NCI-H2107 treated with DMSO at 0.1 percent for 48 hours (cell line): ENCODE results near the gene MARK1.

Experiments used
- DNase-seq: peaks from one replicate; lab custom pipeline; 2025; ENCODE audit not compliant: unreplicated experiment; lab: John Stamatoyannopoulos, UW

The MARK1 gene

DNA sequence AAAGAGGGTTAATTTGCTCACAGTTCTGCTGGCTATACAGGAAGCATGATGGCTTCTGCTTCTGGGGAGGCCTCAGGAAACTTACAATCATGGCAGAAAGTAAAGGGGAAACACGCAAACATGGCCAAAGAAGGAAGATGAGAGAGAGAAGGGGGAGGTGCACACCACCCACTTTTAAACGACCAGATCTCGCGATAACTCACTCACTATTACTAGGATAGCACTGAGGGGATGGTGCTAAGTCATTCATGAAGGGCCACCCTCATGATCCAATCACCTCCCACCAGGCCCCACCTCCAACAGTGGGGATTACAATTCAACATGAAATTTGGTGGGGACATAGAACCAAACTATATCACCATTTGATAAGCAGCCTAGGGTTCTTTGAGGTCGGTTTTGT is 159.9 kb downstream of the MARK1 start:
- no peak for DNase-seq

DNA sequence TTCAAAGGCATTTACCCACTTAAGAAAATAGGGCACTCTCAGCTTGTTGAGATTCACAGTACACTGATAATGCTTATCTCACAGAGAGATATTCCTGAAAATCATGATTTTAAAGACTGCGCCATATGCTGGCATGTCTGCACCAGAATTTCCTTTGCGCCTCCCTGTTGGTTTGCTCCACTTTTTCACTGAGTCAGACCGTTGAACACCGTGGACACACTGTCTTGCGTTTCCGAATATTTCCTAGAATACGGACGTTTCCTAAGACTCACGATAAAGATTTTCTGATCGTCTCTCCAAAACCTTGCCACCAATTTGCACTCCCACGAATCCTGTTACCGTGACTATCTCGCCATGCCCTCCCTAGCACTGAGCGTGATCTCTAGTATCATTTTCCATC is 161.7 kb downstream of the MARK1 start:
- no peak for DNase-seq

- DNase-seq: peak; percentile 87
Measured at GRCh38 chr1:220690140-220691052, 162.5 kb downstream of the MARK1 start, which contains the start of gene C1orf115. Gene C1orf115, plus strand, starts transcription at chr1:220690363. Its CDS starts 40 bp downstream, at chr1:220690403.

DNA sequence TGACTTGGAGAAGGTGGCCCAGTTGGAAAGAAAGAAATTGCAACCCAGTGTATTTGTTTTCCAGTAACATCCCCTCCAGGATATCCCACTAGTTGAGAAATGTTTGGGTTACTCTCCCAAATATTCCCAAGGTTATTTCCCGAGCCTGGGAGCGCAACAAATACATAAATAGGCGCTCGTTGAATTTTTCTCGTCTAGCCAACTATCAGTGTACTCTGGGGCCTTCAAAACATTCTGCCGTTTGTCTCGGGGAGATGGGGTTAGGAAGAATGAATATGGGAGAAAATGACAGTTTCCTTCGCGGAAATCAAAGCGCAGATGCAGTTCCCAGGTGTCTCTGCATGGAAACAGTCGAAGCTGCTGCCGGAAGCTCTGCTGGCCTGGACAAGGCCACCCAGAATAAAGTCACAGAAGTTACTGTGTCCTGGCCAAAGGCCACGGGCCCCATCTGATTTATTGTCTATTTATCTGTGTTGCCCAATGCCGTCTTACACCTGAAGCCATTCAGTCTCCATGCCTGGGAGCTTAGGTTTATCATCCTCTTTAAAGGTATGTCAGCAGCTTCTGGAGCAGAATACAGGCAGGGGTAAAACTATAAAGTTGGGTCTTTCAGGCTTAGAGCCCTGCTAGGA is 163.2 kb downstream of the MARK1 start:
- DNase-seq: peak; percentile 16

GRCh38 chr1:220692436-220693228 is 164.7 kb downstream of the MARK1 start:
- no peak for DNase-seq

DNA sequence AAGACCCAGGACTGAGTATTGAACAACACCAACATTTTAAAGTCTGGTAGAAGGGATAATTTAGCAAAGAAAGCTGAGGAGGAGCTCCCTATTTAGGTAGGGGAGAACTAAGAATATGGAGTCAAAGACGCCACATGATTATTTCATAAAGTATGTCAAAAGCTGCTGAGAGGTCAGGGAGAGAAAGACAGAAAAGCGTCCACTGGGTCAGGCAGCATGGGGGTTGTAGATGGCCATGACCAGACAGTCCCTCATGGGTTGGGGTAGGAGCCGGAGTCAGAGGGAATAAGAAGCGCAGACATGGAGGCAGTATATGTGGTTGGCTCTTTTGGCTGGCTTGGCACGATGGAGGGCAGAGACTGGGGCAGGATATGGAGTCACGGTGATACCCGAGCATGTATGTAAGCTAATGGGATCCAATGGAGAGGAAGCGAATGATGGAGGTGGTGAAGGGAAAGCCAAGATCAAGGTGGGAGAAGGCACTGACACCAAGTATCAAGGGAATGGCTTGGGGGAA is 167.0 kb downstream of the MARK1 start:
- DNase-seq: no peak

DNA sequence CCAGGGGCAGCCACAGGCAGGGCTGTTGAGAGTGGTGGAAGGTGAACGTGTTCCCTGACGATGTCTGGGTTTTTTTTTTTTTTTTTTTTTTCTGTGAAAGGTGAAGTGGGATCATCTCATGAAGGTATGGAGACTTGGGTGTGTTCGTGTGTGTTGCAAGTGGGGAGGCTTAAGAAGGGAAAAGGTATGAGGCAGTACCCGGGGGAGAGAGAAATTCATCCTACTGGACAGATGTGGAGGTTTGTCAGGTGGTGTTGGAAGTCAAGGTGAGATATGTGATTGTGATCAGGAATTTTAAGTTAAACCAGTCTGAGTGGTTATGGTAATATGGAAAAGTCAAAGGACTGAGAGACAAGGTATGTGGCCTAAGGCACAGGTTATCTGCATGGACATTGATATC is 167.5 kb downstream of the MARK1 start:
- no peak for DNase-seq

DNA sequence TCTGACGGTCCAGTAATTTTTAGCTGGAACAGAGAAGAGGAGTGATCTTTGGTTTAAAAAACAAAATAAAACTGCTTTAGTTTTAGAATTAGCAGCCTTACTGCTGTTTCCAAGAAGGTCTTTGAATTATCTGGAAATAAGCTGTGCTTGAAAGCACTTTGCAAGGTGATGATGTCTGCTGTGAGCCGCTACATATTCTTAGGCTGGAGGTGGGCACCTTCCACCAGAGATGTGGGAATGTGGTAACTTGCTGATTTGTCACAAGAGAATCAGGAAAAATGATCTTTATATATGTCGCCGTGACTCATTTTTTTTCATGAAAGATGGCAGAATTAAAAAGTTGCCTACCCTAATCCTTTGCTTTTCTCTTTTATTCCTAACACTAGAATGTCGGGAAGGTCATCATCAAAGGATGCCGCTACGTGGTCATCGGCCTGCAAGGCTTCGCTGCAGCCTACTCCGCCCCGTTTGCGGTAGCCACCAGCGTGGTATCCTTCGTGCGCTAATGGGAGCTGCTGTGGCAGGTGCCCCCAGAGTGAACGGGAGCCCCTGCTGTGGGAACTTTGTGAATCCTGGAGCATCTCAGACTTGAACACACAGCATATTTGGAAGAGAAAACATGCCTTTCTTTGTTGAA is 168.4 kb downstream of the MARK1 start:
- no peak for DNase-seq

- no peak for DNase-seq
Measured at GRCh38 chr1:220696863-220697231, 168.9 kb downstream of the MARK1 start.

DNA sequence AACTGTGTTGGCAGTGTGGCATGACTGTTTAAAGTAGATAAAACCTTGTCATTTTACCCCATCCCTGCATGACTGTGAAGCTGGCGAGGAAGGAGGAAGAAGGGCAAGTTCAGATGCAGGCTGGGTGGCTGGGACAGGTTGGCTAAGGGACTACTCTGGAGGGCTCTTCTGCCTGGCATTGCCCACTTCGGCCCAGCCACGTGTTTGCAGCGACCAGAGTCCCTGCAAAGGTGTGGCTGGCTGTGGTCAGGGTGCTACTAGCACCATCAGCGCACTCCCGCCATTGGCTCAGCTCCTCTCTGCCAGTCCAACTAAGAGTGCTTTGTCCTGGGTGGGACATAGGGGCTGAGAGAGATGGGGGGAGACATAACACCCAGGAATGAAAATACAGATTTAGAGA is 169.4 kb downstream of the MARK1 start:
- no peak for DNase-seq

GRCh38 chr1:220698607-220699016 is 170.7 kb downstream of the MARK1 start:
- no peak for DNase-seq

- DNase-seq: no peak
Measured at GRCh38 chr1:220699044-220699443, 171.1 kb downstream of the MARK1 start.

GRCh38 chr1:220700556-220701179 is 172.7 kb downstream of the MARK1 start:
- peak; percentile 49 for DNase-seq

DNA sequence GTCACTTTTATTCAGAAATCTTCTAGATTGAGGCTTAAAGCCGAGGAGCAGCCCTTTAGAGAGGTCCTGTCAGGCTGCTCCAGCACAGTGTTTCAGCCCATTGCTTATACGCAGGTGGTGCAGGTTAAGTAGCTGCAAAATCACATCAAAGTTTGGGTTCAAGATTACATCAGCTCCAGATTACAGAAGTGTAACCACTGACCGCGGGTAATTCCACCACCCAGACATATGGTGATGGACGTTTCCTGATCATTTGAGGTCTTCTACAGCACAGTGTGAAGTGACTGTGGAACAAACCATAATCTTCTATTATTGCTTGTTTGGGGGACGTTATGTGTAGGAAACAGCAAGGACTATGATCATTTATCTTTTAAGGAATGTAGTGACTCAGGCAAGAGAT is 174.0 kb downstream of the MARK1 start:
- no peak for DNase-seq

- DNase-seq: peak; percentile 71
Measured at GRCh38 chr1:220702733-220703270, 174.9 kb downstream of the MARK1 start.

- DNase-seq: no peak
Measured at GRCh38 chr1:220703305-220703704, 175.4 kb downstream of the MARK1 start.

DNA sequence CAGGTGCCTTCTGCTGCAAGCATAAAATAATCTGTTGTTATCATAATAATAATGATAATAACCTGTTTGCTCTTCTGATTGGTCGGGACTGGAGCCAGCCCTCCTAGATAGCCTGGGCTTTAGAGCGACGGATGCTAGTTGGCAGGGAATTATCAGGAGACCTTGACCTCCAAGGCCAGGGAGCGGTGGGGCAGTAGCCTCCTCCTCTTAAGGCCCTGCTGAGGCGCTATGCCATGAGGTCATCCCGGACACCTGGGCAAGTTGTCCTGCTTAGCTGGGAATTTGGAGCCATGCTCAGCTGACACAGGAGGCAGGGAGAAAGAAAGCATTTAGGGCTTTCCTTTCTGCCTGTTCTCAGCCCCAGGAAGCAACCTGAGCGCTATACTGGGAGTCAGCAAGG is 177.8 kb downstream of the MARK1 start:
- DNase-seq: no peak

DNA sequence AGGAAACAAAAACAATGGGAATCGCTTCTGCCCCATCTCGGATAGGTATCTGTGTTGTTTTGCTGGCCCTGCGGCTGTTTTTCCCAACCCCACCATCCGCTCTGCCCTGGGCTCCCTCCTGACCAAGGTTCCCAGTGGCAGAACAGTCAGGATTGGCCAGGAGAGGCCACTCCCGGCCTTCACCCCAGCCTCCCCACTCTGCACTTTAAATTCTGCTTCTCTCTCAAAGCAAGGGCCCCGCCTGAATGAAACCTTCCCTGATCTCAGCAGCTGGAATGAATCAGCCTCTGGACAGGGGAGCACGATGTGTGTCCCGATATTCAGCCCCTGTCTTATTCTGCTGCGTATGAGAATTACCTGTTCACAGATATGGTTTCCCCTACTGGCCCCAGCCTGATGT is 178.5 kb downstream of the MARK1 start:
- no peak for DNase-seq

DNA sequence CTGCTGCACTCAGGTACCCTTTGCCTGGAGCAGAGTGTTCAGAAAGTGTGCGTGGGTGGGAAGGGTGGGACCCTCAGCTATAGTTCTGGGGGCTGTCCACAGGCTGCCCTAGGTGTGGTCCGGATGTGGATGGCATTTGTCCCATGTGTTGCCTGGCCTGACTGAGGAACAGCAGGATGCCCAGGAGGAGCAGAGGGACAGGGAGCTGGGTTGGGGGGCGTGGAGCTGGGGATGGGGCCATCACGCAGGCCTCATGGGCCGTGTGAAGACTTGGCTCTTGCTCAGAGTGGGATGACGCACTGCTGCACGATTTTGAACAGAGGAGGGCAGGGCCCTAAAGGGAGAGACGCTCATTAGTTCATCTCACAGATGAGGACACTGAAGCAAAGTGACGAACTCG is 179.2 kb downstream of the MARK1 start:
- DNase-seq: no peak

DNA sequence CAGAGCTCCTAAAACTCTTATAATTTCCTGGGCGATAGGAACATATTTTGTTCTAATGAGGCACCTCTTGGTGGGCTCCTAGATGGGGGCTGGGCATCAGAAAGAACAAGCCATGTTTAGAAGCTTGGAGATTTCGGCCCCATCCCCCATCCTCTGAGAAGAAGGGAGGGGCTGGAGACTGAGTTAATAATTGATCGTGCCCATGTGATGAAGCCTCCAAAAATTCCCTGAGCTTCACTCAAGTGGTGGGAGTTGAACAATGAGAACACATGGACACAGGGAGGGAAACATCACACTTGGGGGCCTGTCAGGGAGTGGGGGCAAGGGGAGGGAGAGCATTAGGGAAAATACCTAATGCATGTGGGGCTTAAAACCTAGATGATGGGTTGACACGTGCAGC is 180.3 kb downstream of the MARK1 start:
- no peak for DNase-seq
